HUES64 (cell line): ENCODE data around the gene PRAMEF33. TPM values are rescaled to one million over a fixed set of nuclear protein-coding genes. Genes with fewer than 3 reads are reported as not detected.
"Not testable (repeated sequence)": the region's sequence is repeated elsewhere in the genome, so short reads cannot be mapped to it uniquely, and the experiment has no call there.

Experiments used
- H3K27ac ChIP-seq: 2 replicates; pipeline ENCODE4 v1.7.0; 2013; ENCODE audit warnings: low read depth, low read length, inconsistent platforms
- H3K27me3 ChIP-seq: 2 replicates; pipeline ENCODE4 v1.6.1; 2013; ENCODE audit warnings: mild to moderate bottlenecking, low read length; ENCODE audit not compliant: insufficient read depth
- H3K36me3 ChIP-seq: 2 replicates; pipeline ENCODE4 v1.6.1; 2013; ENCODE audit warnings: mild to moderate bottlenecking, low read length; ENCODE audit not compliant: insufficient read depth
- H3K4me1 ChIP-seq: 2 replicates; pipeline ENCODE4 v1.6.1; 2013; ENCODE audit warnings: mild to moderate bottlenecking, low read length, moderate library complexity; ENCODE audit not compliant: insufficient read depth
- H3K4me3 ChIP-seq: 2 replicates; pipeline ENCODE4 v1.5.1; 2013; ENCODE audit warnings: mild to moderate bottlenecking, low read length, moderate library complexity
- H3K9ac ChIP-seq: 2 replicates; pipeline ENCODE4 v1.6.1; 2013; ENCODE audit warnings: mild to moderate bottlenecking, low read depth, low read length
- H3K9me3 ChIP-seq: 2 replicates; pipeline ENCODE4 v1.6.1; 2013; ENCODE audit warnings: low read depth, low read length; ENCODE audit not compliant: insufficient read depth
- WGBS: fragments of 150-250, 120-280 bp; methylation state at CpG from one replicate; pipeline ENCODE4 v1.1.7; 2013; ENCODE audit warnings: missing lambda C conversion rate; 5-methylcytosine and 5-hydroxymethylcytosine counted together
- polyA plus RNA-seq, 2 experiments: library from polyadenylated mRNA; stranded (reverse); fragments of 50-300 nt; gene quantifications; one replicate each; pipeline ENCODE4 v1.2.3, GENCODE V29; 2013

PRAMEF33 gene
- polyA plus RNA-seq (2013, experiment 1 of 2) = not detected
- polyA plus RNA-seq (2013, experiment 2 of 2) = not detected

- H3K4me1 ChIP-seq, H3K27me3 ChIP-seq, H3K36me3 ChIP-seq, H3K9me3 ChIP-seq, H3K9ac ChIP-seq, H3K27ac ChIP-seq, H3K4me3 ChIP-seq: not testable (repeated sequence)
- no CpG with 5 or more reads among the region's 1 CpG for WGBS
These were observed at the start of gene PRAMEF33 for GRCh38 chr1:13303239-13303638. Gene PRAMEF33, plus strand, starts transcription at chr1:13303539. Its CDS starts 2,416 bp downstream, at chr1:13305955.

DNA sequence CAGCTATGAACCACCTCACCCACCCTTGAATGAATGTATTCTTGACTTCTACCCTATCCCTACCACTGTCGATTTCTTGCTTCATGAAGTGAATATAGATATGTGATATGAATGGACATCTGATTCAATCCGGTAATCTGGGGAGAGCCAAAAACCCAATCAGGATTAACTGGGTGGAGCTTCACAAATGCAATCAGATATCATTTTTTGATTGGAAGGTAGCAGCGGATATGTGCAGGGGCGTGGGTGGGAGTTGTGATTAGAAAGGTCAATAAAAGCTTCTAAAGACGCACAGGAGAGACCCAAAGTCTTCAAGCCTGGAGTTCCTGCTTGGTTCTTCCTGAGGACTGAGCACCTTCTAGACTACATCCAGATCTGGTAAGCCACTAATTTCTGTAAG is 49.4 kb upstream of the PRAMEF33 start, which contains the start of gene PRAMEF5:
Gene PRAMEF5, plus strand, starts transcription at position 301 of the 400 bp plus-strand sequence. CDS start 5,071 bp downstream, outside the sequence.
- not testable (repeated sequence) for H3K27me3 ChIP-seq, H3K36me3 ChIP-seq, H3K9me3 ChIP-seq, H3K9ac ChIP-seq, H3K4me1 ChIP-seq, H3K27ac ChIP-seq, H3K4me3 ChIP-seq
- WGBS = no CpG with 5 or more reads among the region's 5 CpGs

DNA sequence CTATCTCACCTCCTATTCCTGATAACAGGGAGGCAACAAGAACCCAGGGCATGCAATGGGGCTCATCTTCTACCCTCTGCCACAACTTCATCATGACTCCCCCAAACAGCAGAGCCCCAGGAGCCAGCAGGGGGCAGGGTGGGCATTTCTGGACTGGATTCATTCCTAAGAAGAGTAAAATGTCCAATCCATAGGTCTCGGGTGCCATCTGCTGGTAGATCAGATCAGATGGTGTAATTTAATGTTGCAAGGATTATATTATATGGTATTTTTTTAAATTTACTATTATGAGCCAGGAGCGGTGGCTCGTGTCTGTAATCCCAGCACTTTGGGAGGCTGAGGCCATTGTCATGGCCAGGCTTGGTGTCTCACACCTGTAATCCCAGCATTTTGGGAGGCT is 38.2 kb upstream of the PRAMEF33 start:
- not testable (repeated sequence) for H3K4me3 ChIP-seq, H3K9ac ChIP-seq, H3K27me3 ChIP-seq, H3K36me3 ChIP-seq, H3K27ac ChIP-seq, H3K4me1 ChIP-seq, H3K9me3 ChIP-seq
- no CpG with 5 or more reads among the region's 3 CpGs for WGBS

- not testable (repeated sequence) for H3K9ac ChIP-seq, H3K27me3 ChIP-seq, H3K9me3 ChIP-seq, H3K4me3 ChIP-seq, H3K4me1 ChIP-seq, H3K27ac ChIP-seq, H3K36me3 ChIP-seq
- WGBS = no CpG with 5 or more reads among the region's 6 CpGs
These were observed 26.3 kb upstream of the PRAMEF33 start for GRCh38 chr1:13277016-13277415.

DNA sequence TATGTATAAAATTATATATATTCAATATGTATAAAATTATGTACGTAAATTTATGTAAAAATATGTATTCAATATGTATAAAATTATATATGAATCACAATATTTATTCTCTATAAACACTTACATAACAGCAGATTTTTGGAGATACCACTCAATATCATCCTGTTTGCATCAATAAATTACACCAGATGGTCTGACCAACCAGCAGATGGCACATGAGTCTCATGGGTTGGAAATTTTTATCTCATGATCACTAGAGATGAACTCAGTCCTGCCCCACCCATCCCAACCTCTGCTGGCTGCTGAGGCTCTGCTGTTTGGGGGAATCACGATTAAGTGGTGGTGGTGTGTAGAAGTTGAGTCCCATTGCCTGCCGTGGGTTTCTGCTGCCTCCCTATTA is 23.7 kb upstream of the PRAMEF33 start:
- not testable (repeated sequence) for H3K27me3 ChIP-seq, H3K36me3 ChIP-seq, H3K9ac ChIP-seq, H3K4me3 ChIP-seq, H3K9me3 ChIP-seq, H3K27ac ChIP-seq, H3K4me1 ChIP-seq
- 78% methylated on average over 2 of the region's 3 CpGs for WGBS

DNA sequence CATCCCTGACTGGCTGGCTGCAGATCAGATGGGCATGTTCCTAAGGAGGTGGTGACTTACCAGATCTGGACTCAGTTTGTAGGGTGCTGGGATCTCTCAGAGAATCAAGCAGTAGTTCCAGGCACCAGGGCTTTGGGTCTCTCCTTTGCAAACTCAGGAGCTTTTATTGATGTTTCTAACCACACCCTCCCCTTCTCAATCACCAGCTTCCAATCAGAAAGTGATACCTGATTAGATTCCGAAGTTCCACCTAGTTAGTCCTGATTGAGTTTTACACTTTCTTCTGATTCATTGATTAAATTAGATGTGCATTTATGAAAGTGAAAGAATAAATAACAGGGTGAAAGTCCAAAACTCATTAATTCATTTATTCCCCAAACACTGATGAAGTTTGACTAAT is 18.3 kb upstream of the PRAMEF33 start, which contains the start of gene PRAMEF8:
Gene PRAMEF8, minus strand, starts transcription at position 101 of the 400 bp plus-strand sequence. CDS start 1,046 bp downstream, outside the sequence.
- not testable (repeated sequence) for H3K9ac ChIP-seq, H3K4me1 ChIP-seq, H3K27me3 ChIP-seq, H3K4me3 ChIP-seq, H3K9me3 ChIP-seq, H3K27ac ChIP-seq, H3K36me3 ChIP-seq
- no CpG with 5 or more reads among the region's 1 CpG for WGBS

DNA sequence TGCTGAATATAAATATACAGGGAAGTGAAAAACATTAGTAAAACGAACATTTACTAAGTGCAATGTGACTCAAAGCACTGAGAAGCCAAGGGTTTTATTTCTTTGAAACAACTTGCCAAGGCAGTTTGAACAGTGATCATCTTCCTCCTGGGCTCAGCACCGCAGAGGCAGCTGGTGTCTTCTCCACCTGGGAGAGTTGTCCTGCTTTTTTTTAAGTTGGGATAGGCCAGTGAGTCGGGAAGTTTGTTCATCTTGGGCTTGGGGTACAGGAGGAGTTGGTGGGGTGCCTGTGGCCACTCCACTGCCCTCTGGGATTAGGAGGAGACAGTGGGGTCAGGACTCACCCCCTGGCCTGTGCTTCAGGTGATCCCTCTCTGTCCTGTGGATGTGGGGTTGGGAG is 14.3 kb upstream of the PRAMEF33 start:
- not testable (repeated sequence) for H3K4me3 ChIP-seq, H3K9ac ChIP-seq, H3K4me1 ChIP-seq, H3K27ac ChIP-seq, H3K9me3 ChIP-seq, H3K36me3 ChIP-seq, H3K27me3 ChIP-seq
- WGBS = no CpG with 5 or more reads among the region's 3 CpGs

- H3K9ac ChIP-seq, H3K4me3 ChIP-seq, H3K36me3 ChIP-seq, H3K27ac ChIP-seq, H3K9me3 ChIP-seq, H3K4me1 ChIP-seq, H3K27me3 ChIP-seq: not testable (repeated sequence)
- WGBS = no CpG with 5 or more reads among the region's 5 CpGs
These were observed 6.0 kb upstream of the PRAMEF33 start for GRCh38 chr1:13297216-13297931.

GRCh38 chr1:13298699-13299098 is 4.6 kb upstream of the PRAMEF33 start:
- H3K9ac ChIP-seq, H3K4me3 ChIP-seq, H3K27me3 ChIP-seq, H3K9me3 ChIP-seq, H3K4me1 ChIP-seq, H3K27ac ChIP-seq, H3K36me3 ChIP-seq: not testable (repeated sequence)
- WGBS = 97% methylated on average over 3 of the region's 27 CpGs

- H3K27ac ChIP-seq, H3K27me3 ChIP-seq, H3K4me1 ChIP-seq, H3K9ac ChIP-seq, H3K4me3 ChIP-seq, H3K36me3 ChIP-seq, H3K9me3 ChIP-seq: not testable (repeated sequence)
These were observed 1.1 kb upstream of the PRAMEF33 start for GRCh38 chr1:13302197-13302596.

DNA sequence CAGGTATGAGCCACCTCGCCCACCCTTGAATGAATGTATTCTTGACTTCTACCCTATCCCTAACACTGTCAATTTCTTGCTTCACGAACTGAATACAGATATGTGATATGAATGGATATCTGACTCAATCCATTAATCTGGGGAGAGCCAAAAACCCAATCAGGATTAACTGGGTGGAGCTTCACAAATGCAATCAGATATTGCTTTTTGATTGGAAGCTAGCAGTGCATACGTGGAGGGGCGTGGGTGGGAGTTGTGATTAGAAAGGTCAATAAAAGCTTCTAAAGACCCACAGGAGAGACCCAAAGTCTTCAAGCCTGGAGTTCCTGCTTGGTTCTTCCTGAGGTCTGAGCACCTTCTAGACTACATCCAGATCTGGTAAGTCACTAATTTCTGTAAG is 11.9 kb downstream of the PRAMEF33 start, which contains the start of gene PRAMEF15:
Gene PRAMEF15, plus strand, starts transcription at position 301 of the 400 bp plus-strand sequence. CDS start 2,827 bp downstream, outside the sequence.
- H3K4me3 ChIP-seq, H3K9ac ChIP-seq, H3K27ac ChIP-seq, H3K4me1 ChIP-seq, H3K27me3 ChIP-seq, H3K36me3 ChIP-seq, H3K9me3 ChIP-seq: not testable (repeated sequence)
- WGBS = 67% methylated on average over 1 of the region's 4 CpGs

DNA sequence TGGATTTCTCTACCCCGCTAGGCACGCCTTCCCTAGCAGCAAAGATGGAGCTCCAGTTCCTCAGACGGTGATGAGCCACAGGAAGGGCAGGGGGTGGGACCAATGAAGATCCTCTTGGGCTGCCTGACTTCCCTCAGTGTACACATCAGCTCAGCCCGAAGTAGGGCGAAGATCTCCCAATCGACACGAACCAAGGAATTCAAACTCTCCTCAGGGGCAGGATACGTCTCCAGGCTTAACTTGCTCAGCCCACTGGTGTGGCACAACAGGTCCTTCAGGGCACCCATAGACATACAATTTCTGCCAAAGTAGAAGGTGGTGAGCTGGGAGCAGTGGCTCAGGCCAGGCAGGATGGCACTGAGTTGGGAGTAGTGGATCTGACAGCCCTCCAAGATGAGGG is 39.2 kb downstream of the PRAMEF33 start:
- H3K27ac ChIP-seq, H3K9me3 ChIP-seq, H3K4me1 ChIP-seq, H3K36me3 ChIP-seq, H3K4me3 ChIP-seq, H3K27me3 ChIP-seq, H3K9ac ChIP-seq: not testable (repeated sequence)
- WGBS = 88% methylated on average over 8 of the region's 8 CpGs
